Activated CD8-positive, alpha-beta memory T cell treated with anti-CD3 and anti-CD28 coated beads, Interleukin-2, amount 10 ng/mL, durations not matched to agents 7 days and 5 days (primary cell): ENCODE data around the gene KCNN3. TPM values are rescaled to one million over a fixed set of nuclear protein-coding genes. Genes with fewer than 3 reads are reported as not detected.
"Not testable (repeated sequence)": the region's sequence is repeated elsewhere in the genome, so short reads cannot be mapped to it uniquely, and the experiment has no call there.

ENCODE experiments used
- ATAC-seq: fragments of 150-1000 bp; cut with Tn5 transposase; one replicate; pipeline ENCODE4 v1.10.0; 2021; ENCODE audit warnings: moderate library complexity
- CTCF ChIA-PET: fragments of 350-600 bp; sonication (Branson Sonifier 250); formaldehyde crosslinking; loops from one replicate; lab custom pipeline; 2021; ENCODE audit warnings: antibody characterized with exemption; lab: Charles Lee
- DNase-seq: peaks from one replicate; pipeline ENCODE4 v3.0.0-alpha.2; 2020
- H3K27ac Mint-ChIP-seq: one replicate; pipeline ENCODE4 v1.8.0; 2021; ENCODE audit warnings: mild to moderate bottlenecking, mixed read lengths
- H3K27me3 Mint-ChIP-seq: one replicate; pipeline ENCODE4 v1.8.0; 2021; ENCODE audit warnings: mixed read lengths
- H3K36me3 Mint-ChIP-seq: one replicate; pipeline ENCODE4 v1.8.0; 2021; ENCODE audit warnings: mild to moderate bottlenecking, mixed read lengths
- H3K4me1 Mint-ChIP-seq: one replicate; pipeline ENCODE4 v1.8.0; 2021; ENCODE audit warnings: mixed read lengths
- H3K4me3 Mint-ChIP-seq: one replicate; pipeline ENCODE4 v1.8.0; 2021; ENCODE audit warnings: mild to moderate bottlenecking, moderate library complexity, mixed read lengths
- H3K9me3 Mint-ChIP-seq: one replicate; pipeline ENCODE4 v1.8.0; 2022; ENCODE audit warnings: low read depth, mixed read lengths
- total RNA-seq, 2 experiments: library from RNA; stranded (reverse); gene quantifications; one replicate each; pipeline ENCODE4 v1.2.3, GENCODE V29; 2021

KCNN3 gene
- total RNA-seq, 2 experiments from 2014 or later: 0.02 TPM; not detected in 1

- H3K36me3 Mint-ChIP-seq, H3K27ac Mint-ChIP-seq, H3K27me3 Mint-ChIP-seq, H3K4me1 Mint-ChIP-seq, H3K4me3 Mint-ChIP-seq, H3K9me3 Mint-ChIP-seq, DNase-seq, ATAC-seq: not testable (repeated sequence)
- CTCF ChIA-PET: interaction anchor here (0.8 to 1.4 kb wide), 3 partner anchors 191 to 211 kb away, joined by 3 to 5 read pairs (median 3); no protein-coding TSS in a partner anchor
These were observed 198.7 kb downstream of the KCNN3 start for GRCh38 chr1:154671412-154671811.

- not testable (repeated sequence) for ATAC-seq, DNase-seq
These were observed 199.5 kb downstream of the KCNN3 start for GRCh38 chr1:154670310-154671270.

GRCh38 chr1:154669464-154670282 lies 200.4 kb downstream of the KCNN3 start:
- Mint-ChIP-seq H3K4me3 (no peak overlapping the region), H3K27me3 (peaks cover 5% of the 10 kb centered on the region), H3K36me3 (no peaks in the 10 kb centered on the region), H3K4me1 (peaks cover 5% of the 10 kb centered on the region), H3K9me3 (no peaks in the 10 kb centered on the region), H3K27ac (no peak overlapping the region)
- ATAC-seq (peak; percentile 100), DNase-seq (peak; percentile 81)
- CTCF ChIA-PET: interaction anchor here (0.7 to 4.4 kb wide), 44 partner anchors 9 to 390 kb away, joined by 3 to 36 read pairs (median 4); partner anchors contain the start of gene PMVK

More at GRCh38 chr1:154670310-154671270, 199.5 kb downstream of the KCNN3 start:
- not testable (repeated sequence) for H3K4me3 Mint-ChIP-seq, H3K27me3 Mint-ChIP-seq, H3K27ac Mint-ChIP-seq, H3K9me3 Mint-ChIP-seq, H3K36me3 Mint-ChIP-seq, H3K4me1 Mint-ChIP-seq
- CTCF ChIA-PET: interaction anchor here (0.8 to 4.4 kb wide), 38 partner anchors 10 to 273 kb away, joined by 3 to 36 read pairs (median 5); partner anchors contain the start of gene PMVK

GRCh38 chr1:154666051-154666790 lies 203.9 kb downstream of the KCNN3 start:
- Mint-ChIP-seq H3K4me1 (peaks cover 2% of the 10 kb centered on the region), H3K4me3 (no peak overlapping the region), H3K9me3 (no peaks in the 10 kb centered on the region), H3K27ac (no peak overlapping the region), H3K27me3 (peaks cover 14% of the 10 kb centered on the region), H3K36me3 (no peaks in the 10 kb centered on the region)
- no peak for ATAC-seq
- no peak for DNase-seq
- CTCF ChIA-PET: interaction anchor here (0.5 to 4.4 kb wide), 5 partner anchors 94 to 278 kb away, joined by 3 to 36 read pairs (median 3); no protein-coding TSS in a partner anchor

GRCh38 chr1:154664331-154665002 lies 205.6 kb downstream of the KCNN3 start:
- no peaks in the 10 kb centered on the region for H3K36me3 Mint-ChIP-seq
- no peaks in the 10 kb centered on the region for H3K9me3 Mint-ChIP-seq
- CTCF ChIA-PET: interaction anchor here (1.1 to 2.2 kb wide), 3 partner anchors 105 to 214 kb away, joined by 3 to 7 read pairs (median 6); no protein-coding TSS in a partner anchor
- no peaks in the 10 kb centered on the region for H3K4me1 Mint-ChIP-seq
- peaks cover 26% of the 10 kb centered on the region for H3K27me3 Mint-ChIP-seq
- no peak for DNase-seq
- H3K27ac Mint-ChIP-seq: no peak overlapping the region
- no peak for ATAC-seq
- H3K4me3 Mint-ChIP-seq: no peak overlapping the region

- H3K4me3 Mint-ChIP-seq: no peak overlapping the region
- CTCF ChIA-PET: interaction anchor here (1.1 to 2.2 kb wide), 4 partner anchors 35 to 209 kb away, joined by 3 to 7 read pairs (median 3); no protein-coding TSS in a partner anchor
- no peaks in the 10 kb centered on the region for H3K9me3 Mint-ChIP-seq
These were observed 206.5 kb downstream of the KCNN3 start for GRCh38 chr1:154663471-154664060.

GRCh38 chr1:154661110-154661509 lies 209.0 kb downstream of the KCNN3 start:
- no peaks in the 10 kb centered on the region for H3K4me1 Mint-ChIP-seq
- ATAC-seq: no peak
- H3K27me3 Mint-ChIP-seq: peaks cover 51% of the 10 kb centered on the region
- no peak for DNase-seq
- H3K36me3 Mint-ChIP-seq: no peaks in the 10 kb centered on the region
- H3K27ac Mint-ChIP-seq: no peak overlapping the region
- no peaks in the 10 kb centered on the region for H3K9me3 Mint-ChIP-seq
- CTCF ChIA-PET: interaction anchor here (0.7 kb wide), 1 partner anchor 8 kb away, joined by 3 read pairs; no protein-coding TSS in a partner anchor
- no peak overlapping the region for H3K4me3 Mint-ChIP-seq

More at GRCh38 chr1:154663471-154664060, 206.5 kb downstream of the KCNN3 start:
- Mint-ChIP-seq H3K27ac (no peak overlapping the region), H3K27me3 (peaks cover 33% of the 10 kb centered on the region), H3K4me1 (no peaks in the 10 kb centered on the region), H3K36me3 (no peaks in the 10 kb centered on the region)
- DNase-seq (no peak), ATAC-seq (no peak)

GRCh38 chr1:154659823-154660592 lies 210.1 kb downstream of the KCNN3 start:
- Mint-ChIP-seq H3K27ac (no peak overlapping the region), H3K9me3 (no peaks in the 10 kb centered on the region), H3K4me3 (no peak overlapping the region), H3K36me3 (no peaks in the 10 kb centered on the region), H3K27me3 (peaks cover 55% of the 10 kb centered on the region), H3K4me1 (no peaks in the 10 kb centered on the region)
- ATAC-seq (no peak), DNase-seq (no peak)
- CTCF ChIA-PET: interaction anchor here (0.7 to 1.3 kb wide), 2 partner anchors 9 to 10 kb away, joined by 3 to 4 read pairs; no protein-coding TSS in a partner anchor

GRCh38 chr1:154657556-154657955 lies 212.5 kb downstream of the KCNN3 start:
- Mint-ChIP-seq H3K27ac (no peak overlapping the region), H3K27me3 (peaks cover 76% of the 10 kb centered on the region), H3K9me3 (no peaks in the 10 kb centered on the region), H3K36me3 (no peaks in the 10 kb centered on the region), H3K4me1 (no peaks in the 10 kb centered on the region), H3K4me3 (no peak overlapping the region)
- no peak for ATAC-seq
- DNase-seq: no peak
- CTCF ChIA-PET: interaction anchor here (1.2 kb wide), 1 partner anchor 12 kb away, joined by 5 read pairs; no protein-coding TSS in a partner anchor

- peaks cover 58% of the 10 kb centered on the region for H3K27me3 Mint-ChIP-seq
- H3K27ac Mint-ChIP-seq: no peak overlapping the region
- CTCF ChIA-PET: no interaction called here
- no peaks in the 10 kb centered on the region for H3K9me3 Mint-ChIP-seq
- no peaks in the 10 kb centered on the region for H3K36me3 Mint-ChIP-seq
- no peaks in the 10 kb centered on the region for H3K4me1 Mint-ChIP-seq
- ATAC-seq: no peak
- DNase-seq: no peak
- H3K4me3 Mint-ChIP-seq: no peak overlapping the region
These were observed 217.2 kb downstream of the KCNN3 start for GRCh38 chr1:154652893-154653292.
